Cardiac fibroblast (primary cell): ENCODE results near the gene NFIB.

ENCODE experiments used
- DNase-seq, 2 donors: peaks; one replicate each; pipeline versions ENCODE4 v3.0.0 to v3.0.0-alpha.2; 2010; ENCODE audit warnings: low read depth in 2 of 2
- H3K4me3 ChIP-seq, 2 donors: replicated peaks in 1 of 2; 1 replicate in 1 of 2; 2 replicates in 1 of 2; pipeline ENCODE4 v1.5.1; 2011; ENCODE audit warnings: low read depth in 2 of 2, low read length in 2 of 2, mild to moderate bottlenecking in 2 of 2, moderate library complexity in 1 of 2
- TF ChIP-seq, protein P1 (sequence below): IDR thresholded peaks from one replicate; pipeline ENCODE4 v1.5.1; 2011; ENCODE audit warnings: low read depth, mild to moderate bottlenecking, low read length, inconsistent platforms

Gene NFIB

DNA sequence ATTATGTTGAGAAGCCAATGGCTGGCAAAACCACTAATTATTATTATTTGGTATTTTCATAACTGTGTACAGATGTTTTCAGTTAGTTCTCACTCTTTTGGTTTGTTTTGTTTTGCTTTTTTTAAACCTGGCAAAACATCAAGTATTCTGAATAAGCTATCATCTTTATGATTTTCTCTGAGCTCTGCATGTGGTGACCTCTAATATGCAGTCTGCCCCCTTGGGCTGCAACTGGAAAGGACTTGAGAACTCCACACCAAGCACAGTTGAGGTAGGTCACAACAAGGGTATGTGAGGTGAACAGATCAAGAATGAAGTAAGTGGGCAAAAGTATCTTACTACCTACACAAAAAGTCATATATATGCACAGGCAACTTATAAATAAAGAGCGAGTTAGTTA lies 202.2 kb downstream of the NFIB start:
- H3K4me3 ChIP-seq: no peak overlapping the region
- peak; percentile 53 to 59 for DNase-seq
- TF ChIP-seq, protein P1, sequence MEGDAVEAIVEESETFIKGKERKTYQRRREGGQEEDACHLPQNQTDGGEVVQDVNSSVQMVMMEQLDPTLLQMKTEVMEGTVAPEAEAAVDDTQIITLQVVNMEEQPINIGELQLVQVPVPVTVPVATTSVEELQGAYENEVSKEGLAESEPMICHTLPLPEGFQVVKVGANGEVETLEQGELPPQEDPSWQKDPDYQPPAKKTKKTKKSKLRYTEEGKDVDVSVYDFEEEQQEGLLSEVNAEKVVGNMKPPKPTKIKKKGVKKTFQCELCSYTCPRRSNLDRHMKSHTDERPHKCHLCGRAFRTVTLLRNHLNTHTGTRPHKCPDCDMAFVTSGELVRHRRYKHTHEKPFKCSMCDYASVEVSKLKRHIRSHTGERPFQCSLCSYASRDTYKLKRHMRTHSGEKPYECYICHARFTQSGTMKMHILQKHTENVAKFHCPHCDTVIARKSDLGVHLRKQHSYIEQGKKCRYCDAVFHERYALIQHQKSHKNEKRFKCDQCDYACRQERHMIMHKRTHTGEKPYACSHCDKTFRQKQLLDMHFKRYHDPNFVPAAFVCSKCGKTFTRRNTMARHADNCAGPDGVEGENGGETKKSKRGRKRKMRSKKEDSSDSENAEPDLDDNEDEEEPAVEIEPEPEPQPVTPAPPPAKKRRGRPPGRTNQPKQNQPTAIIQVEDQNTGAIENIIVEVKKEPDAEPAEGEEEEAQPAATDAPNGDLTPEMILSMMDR: no peak

DNA sequence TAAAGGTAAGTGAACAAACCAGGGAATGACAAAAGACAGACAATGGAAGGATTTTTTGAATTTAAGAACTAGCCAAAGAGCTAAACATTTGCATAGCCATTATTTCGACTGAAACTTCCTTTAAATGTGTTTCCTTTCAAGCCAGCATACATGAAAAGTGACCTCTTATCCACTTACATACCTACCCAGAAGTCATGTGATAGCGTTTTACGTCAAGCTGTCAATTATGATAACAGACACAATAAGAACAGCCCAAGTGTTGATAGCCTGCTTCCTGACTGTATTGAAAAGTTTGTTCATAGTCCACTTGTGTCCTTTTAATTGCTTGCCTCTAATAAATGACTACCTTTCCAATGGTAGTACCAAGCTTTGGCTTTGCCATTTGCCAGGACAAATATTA lies 206.0 kb downstream of the NFIB start:
- TF ChIP-seq, protein P1: no peak
- peak in 1 of 2 donors; percentile 92 for DNase-seq

DNA sequence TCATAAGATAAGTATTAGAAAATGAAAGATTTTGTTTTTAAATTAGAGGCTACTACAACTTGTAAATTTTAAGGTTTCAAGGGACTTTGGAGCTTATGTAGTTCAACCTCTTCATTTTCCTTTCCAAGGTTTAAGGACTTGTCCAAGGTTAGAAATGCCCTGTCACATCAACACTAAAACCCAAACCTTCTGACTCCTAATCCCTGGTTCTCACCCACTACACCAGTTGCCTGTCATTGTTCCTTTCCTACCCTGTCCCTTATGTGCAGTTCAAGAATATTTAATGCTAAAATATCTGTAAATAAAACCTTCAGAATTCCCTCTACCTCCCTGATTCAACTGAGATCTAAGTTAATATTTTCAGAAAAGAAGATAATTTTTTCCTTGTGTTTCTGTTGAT lies 206.4 kb downstream of the NFIB start:
- TF ChIP-seq, protein P1: no peak
- no peak for DNase-seq
- H3K4me3 ChIP-seq: no peak overlapping the region

More for the DNA sequence above, 206.0 kb downstream of the NFIB start:
- no peak overlapping the region for H3K4me3 ChIP-seq

DNA sequence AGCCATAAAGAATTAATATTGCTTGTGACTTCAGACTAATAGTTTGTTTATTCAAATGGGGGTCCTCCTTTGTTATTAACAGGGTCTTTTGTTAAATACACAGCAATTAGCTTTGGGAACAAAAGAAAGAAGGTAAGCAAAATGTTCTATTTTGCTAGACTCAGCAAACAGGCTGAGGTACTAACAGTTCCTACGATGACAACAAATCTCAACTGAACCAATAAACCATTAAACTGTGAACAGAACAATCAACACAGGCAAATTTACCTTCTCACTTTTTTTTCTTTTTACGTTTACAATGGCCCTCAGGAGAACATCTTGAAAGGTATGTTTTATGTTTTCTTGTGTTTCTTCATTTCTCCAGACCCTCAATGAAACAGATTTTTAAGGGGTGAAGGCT lies 207.2 kb downstream of the NFIB start:
- no peak for DNase-seq
- TF ChIP-seq, protein P1: no peak
- H3K4me3 ChIP-seq: no peak overlapping the region

DNA sequence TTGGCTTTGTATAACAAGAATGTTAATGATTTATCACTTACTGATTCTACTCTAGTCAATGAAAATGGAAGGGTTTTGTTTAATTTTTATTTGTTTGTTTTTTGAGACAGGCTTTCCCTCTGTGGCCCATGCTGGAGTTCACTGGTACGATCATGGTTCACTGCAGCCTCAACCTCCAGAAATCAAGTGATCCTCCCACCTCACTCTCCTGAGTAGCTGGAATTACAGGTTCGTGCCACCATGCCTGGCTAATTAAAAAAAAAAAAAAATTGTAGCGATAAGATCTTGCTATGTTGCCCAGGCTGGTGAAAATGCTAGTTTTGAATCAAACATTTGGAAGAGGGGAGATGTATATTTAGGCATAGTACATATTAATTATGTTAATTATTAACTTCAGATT lies 209.4 kb downstream of the NFIB start:
- H3K4me3 ChIP-seq: no peak overlapping the region
- TF ChIP-seq, protein P1: no peak
- no peak for DNase-seq

DNA sequence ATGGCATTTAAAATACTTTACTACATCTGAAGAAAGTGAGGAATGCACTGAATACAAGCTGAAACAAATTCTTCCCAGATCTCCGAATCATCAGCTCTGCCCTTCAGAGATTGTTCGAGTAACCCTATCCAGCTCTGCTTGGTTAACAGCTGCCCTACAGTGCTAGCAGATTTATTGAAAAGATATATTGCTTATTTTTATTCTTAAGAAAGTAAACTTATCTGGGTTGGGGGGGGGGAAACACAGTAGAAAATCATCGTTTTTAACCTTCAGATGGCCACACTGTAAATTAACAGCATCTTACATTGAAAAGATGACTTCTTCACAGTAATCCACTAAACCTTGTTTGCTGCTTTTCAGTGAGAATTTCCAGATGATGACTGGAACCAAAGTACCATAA lies 210.8 kb downstream of the NFIB start:
- H3K4me3 ChIP-seq: no peak overlapping the region
- TF ChIP-seq, protein P1: no peak

DNA sequence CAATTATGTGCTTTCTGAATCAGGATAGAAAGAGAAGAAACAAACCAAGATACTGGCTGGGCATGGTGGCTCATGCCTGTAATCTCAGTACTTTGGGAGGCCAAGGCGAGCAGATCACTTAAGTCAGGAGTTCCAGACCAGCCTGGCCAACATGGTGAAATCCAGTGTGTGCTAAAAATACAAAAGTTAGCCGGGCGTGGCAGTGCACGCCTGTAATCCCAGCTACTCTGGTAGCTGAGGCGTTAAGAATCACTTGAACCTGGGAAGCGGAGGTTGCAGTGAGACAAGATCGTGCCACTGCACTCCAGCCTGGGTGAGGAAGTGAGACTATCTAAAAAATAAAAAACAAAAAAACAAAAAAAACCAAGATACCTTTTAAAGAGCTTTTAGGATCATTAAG lies 214.2 kb downstream of the NFIB start:
- H3K4me3 ChIP-seq: no peak overlapping the region
- DNase-seq: no peak
- TF ChIP-seq, protein P1: no peak

More for the DNA sequence above, 210.8 kb downstream of the NFIB start:
- DNase-seq: no peak
